Gastroesophageal sphincter (tissue), 3 donors: ENCODE results near the gene C1QL4.

Experiments
- EP300 ChIP-seq: sonication (generic); formaldehyde crosslinking; IDR thresholded peaks from one replicate; pipeline ENCODE4 v1.6.1; 2017; ENCODE audit warnings: antibody characterized with exemption, mild to moderate bottlenecking
- POLR2A ChIP-seq, 2 donors: fragments of 450-650 bp; IDR thresholded peaks; one replicate each; pipeline ENCODE4 v1.6.1; 2017; ENCODE audit warnings: antibody characterized with exemption in 2 of 2, mild to moderate bottlenecking in 2 of 2, moderate library complexity in 1 of 2
- POLR2AphosphoS5 ChIP-seq: sonication (generic); formaldehyde crosslinking; IDR thresholded peaks from one replicate; pipeline ENCODE4 v1.6.1; 2017; ENCODE audit warnings: antibody characterized with exemption
- TF ChIP-seq, protein P1 (sequence below), 4 experiments: fragments of 200-600 bp in 2 of 4; fragments of 450-650 bp in 2 of 4; sonication (generic) in 1 of 4; IDR thresholded peaks; one replicate each; pipeline ENCODE4 v1.5.1; 2017 to 2019; ENCODE audit warnings: antibody characterized with exemption in 4 of 4, mild to moderate bottlenecking in 2 of 4, moderate library complexity in 2 of 4

- no peak for TF ChIP-seq POLR2A (IDR thresholded peaks at IDR 0.05)
- TF ChIP-seq, protein P1, sequence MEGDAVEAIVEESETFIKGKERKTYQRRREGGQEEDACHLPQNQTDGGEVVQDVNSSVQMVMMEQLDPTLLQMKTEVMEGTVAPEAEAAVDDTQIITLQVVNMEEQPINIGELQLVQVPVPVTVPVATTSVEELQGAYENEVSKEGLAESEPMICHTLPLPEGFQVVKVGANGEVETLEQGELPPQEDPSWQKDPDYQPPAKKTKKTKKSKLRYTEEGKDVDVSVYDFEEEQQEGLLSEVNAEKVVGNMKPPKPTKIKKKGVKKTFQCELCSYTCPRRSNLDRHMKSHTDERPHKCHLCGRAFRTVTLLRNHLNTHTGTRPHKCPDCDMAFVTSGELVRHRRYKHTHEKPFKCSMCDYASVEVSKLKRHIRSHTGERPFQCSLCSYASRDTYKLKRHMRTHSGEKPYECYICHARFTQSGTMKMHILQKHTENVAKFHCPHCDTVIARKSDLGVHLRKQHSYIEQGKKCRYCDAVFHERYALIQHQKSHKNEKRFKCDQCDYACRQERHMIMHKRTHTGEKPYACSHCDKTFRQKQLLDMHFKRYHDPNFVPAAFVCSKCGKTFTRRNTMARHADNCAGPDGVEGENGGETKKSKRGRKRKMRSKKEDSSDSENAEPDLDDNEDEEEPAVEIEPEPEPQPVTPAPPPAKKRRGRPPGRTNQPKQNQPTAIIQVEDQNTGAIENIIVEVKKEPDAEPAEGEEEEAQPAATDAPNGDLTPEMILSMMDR (IDR thresholded peaks at IDR 0.05) = peak in 3 of 4 experiments; percentile 78 to 83 (median 82)
- no peak for TF ChIP-seq EP300
- TF ChIP-seq POLR2AphosphoS5 = no peak
These were observed 48.6 kb downstream of the C1QL4 start for GRCh38 chr12:49288412-49288853.
